Liver (tissue), 9 donors: ENCODE data around the gene SEMA4B. TPM values are rescaled to one million over a fixed set of nuclear protein-coding genes. Genes with fewer than 3 reads are reported as not detected.

Experiments used
- DNase-seq: peaks from one replicate; pipeline ENCODE4 v3.0.0-alpha.2; 2017; ENCODE audit warnings: low spot score
- H3K27ac ChIP-seq, 2 donors: one replicate each; pipeline ENCODE4 v1.7.0; 2013; ENCODE audit warnings: inconsistent platforms in 2 of 2, low read length in 2 of 2, control low read depth in 1 of 2, low read depth in 1 of 2, mild to moderate bottlenecking in 1 of 2
- H3K27me3 ChIP-seq, 4 donors: one replicate each; pipeline versions ENCODE4 v1.6.1 to v1.7.0; 2013; ENCODE audit warnings: low read length in 3 of 4, inconsistent platforms in 1 of 4, mild to moderate bottlenecking in 1 of 4, moderate library complexity in 1 of 4; ENCODE audit not compliant: control insufficient read depth in 4 of 4, insufficient read depth in 4 of 4
- H3K36me3 ChIP-seq, 4 donors: one replicate each; pipeline versions ENCODE4 v1.6.1 to v1.7.0; 2013; ENCODE audit warnings: low read length in 3 of 4, mild to moderate bottlenecking in 3 of 4, low read depth in 1 of 4, moderate library complexity in 1 of 4; ENCODE audit not compliant: control insufficient read depth in 4 of 4, insufficient read depth in 3 of 4
- H3K4me1 ChIP-seq, 4 donors: one replicate each; pipeline versions ENCODE4 v1.6.1 to v1.7.0; 2013; ENCODE audit warnings: low read length in 3 of 4, mild to moderate bottlenecking in 3 of 4, moderate library complexity in 1 of 4; ENCODE audit not compliant: control insufficient read depth in 4 of 4, insufficient read depth in 4 of 4
- H3K4me3 ChIP-seq, 3 donors: one replicate each; pipeline versions ENCODE4 v1.6.1 to v1.7.0; 2013; ENCODE audit warnings: low read length in 3 of 3, control low read depth in 1 of 3, low read depth in 1 of 3, mild to moderate bottlenecking in 1 of 3
- H3K9ac ChIP-seq, 2 donors: one replicate each; pipeline ENCODE4 v1.7.0; 2013; ENCODE audit warnings: low read length in 2 of 2, mild to moderate bottlenecking in 2 of 2, moderate library complexity in 2 of 2, control low read depth in 1 of 2, low read depth in 1 of 2
- H3K9me3 ChIP-seq, 4 donors: one replicate each; pipeline versions ENCODE4 v1.6.1 to v1.7.0; 2013; ENCODE audit warnings: low read length in 3 of 4; ENCODE audit not compliant: control insufficient read depth in 4 of 4
- EGR1 ChIP-seq, 2 donors: IDR thresholded peaks; 2 replicates each; pipeline ENCODE4 v1.6.1; 2016 to 2018; ENCODE audit warnings: antibody characterized with exemption in 2 of 2, low read depth in 2 of 2
- FOXA1 ChIP-seq: IDR thresholded peaks from 2 replicates; pipeline ENCODE4 v1.6.1; 2016; ENCODE audit warnings: antibody characterized with exemption
- FOXA2 ChIP-seq: IDR thresholded peaks from 2 replicates; pipeline ENCODE4 v1.6.1; 2016; ENCODE audit warnings: antibody characterized with exemption
- GABPA ChIP-seq, 2 donors: IDR thresholded peaks in 1 of 2; conservative IDR thresholded peaks in 1 of 2; 2 replicates each; pipeline ENCODE4 v1.6.1; 2016; ENCODE audit warnings: antibody characterized with exemption in 2 of 2, mild to moderate bottlenecking in 1 of 2, moderate library complexity in 1 of 2
- HNF4A ChIP-seq, 2 donors: conservative IDR thresholded peaks; 2 replicates each; pipeline ENCODE4 v1.6.1; 2016; ENCODE audit warnings: antibody characterized with exemption in 2 of 2, mild to moderate bottlenecking in 2 of 2
- HNF4G ChIP-seq: IDR thresholded peaks from 2 replicates; pipeline ENCODE4 v1.6.1; 2016; ENCODE audit warnings: antibody characterized with exemption
- JUND ChIP-seq, 2 donors: IDR thresholded peaks; 2 replicates each; pipeline ENCODE4 v1.6.1; 2016; ENCODE audit warnings: antibody characterized with exemption in 2 of 2
- NR2F2 ChIP-seq: IDR thresholded peaks from 2 replicates; pipeline ENCODE4 v1.6.1; 2016; ENCODE audit warnings: antibody characterized with exemption
- RAD21 ChIP-seq, 2 donors: IDR thresholded peaks; 2 replicates each; pipeline ENCODE4 v1.6.1; 2016; ENCODE audit warnings: antibody characterized with exemption in 2 of 2, mild to moderate bottlenecking in 2 of 2
- RXRA ChIP-seq, 2 donors: IDR thresholded peaks; 2 replicates each; pipeline ENCODE4 v1.6.1; 2017 to 2018; ENCODE audit warnings: antibody characterized with exemption in 2 of 2, mild to moderate bottlenecking in 1 of 2
- SP1 ChIP-seq: IDR thresholded peaks from 2 replicates; pipeline ENCODE4 v1.6.1; 2018; ENCODE audit warnings: antibody characterized with exemption, mild to moderate bottlenecking
- TAF1 ChIP-seq: conservative IDR thresholded peaks from 2 replicates; pipeline ENCODE4 v1.6.1; 2016; ENCODE audit warnings: antibody characterized with exemption, mild to moderate bottlenecking
- YY1 ChIP-seq: IDR thresholded peaks from 2 replicates; pipeline ENCODE4 v1.6.1; 2016; ENCODE audit warnings: antibody characterized with exemption, mild to moderate bottlenecking
- WGBS: extraction: QIAGEN DNeasy Blood & Tissue Kit; methylation state at CpG from one replicate; pipeline ENCODE4 v1.1.7; 2013; 5-methylcytosine and 5-hydroxymethylcytosine counted together
- polyA plus RNA-seq, 2 donors: library from polyadenylated mRNA; stranded (reverse) in 1 of 2; unstranded in 1 of 2; fragments of 200-250 nt in 1 of 2; fragments of >200 nt in 1 of 2; fragmentation: Nextera tagmentation in 1 of 2; extraction: Ambion mirVana in 1 of 2; gene quantifications; one replicate each; pipeline versions ENCODE4 v1.2.1 to v1.2.3, GENCODE V29; 2013 to 2015
- total RNA-seq, 2 donors: library from RNA; depleted of rRNA; stranded (reverse); fragments of >200 nt; gene quantifications; one replicate each; pipeline ENCODE4 v1.2.3, GENCODE V29; 2014
- TF ChIP-seq, protein P1 (sequence below): IDR thresholded peaks from 2 replicates; pipeline ENCODE4 v1.6.1; 2016; ENCODE audit warnings: antibody characterized with exemption
- TF ChIP-seq, protein P2 (sequence below): IDR thresholded peaks from 2 replicates; pipeline ENCODE4 v1.6.1; 2016; ENCODE audit warnings: antibody characterized with exemption, mild to moderate bottlenecking
- TF ChIP-seq, protein P3 (sequence below): IDR thresholded peaks from 2 replicates; pipeline ENCODE4 v1.6.1; 2016; ENCODE audit warnings: antibody characterized with exemption
- TF ChIP-seq, protein P4 (sequence below): fragments of 150-350 bp; IDR thresholded peaks from 2 replicates; pipeline ENCODE4 v1.5.1; 2017; ENCODE audit warnings: improper control_type of control experiment, low read depth, low read length; ENCODE audit not compliant: missing input control
- TF ChIP-seq, protein P5 (sequence below): IDR thresholded peaks from 2 replicates; pipeline ENCODE4 v1.6.1; 2016; ENCODE audit warnings: antibody characterized with exemption
- donor health status: healthy.
- donor health status: healthy.
- donor health status: healthy.
- donor health status: healthy.
- donor health status: healthy.

Gene SEMA4B
- total and polyA plus RNA-seq, 4 donors: 14.3 to 52.2 (median 27.0) TPM

DNA sequence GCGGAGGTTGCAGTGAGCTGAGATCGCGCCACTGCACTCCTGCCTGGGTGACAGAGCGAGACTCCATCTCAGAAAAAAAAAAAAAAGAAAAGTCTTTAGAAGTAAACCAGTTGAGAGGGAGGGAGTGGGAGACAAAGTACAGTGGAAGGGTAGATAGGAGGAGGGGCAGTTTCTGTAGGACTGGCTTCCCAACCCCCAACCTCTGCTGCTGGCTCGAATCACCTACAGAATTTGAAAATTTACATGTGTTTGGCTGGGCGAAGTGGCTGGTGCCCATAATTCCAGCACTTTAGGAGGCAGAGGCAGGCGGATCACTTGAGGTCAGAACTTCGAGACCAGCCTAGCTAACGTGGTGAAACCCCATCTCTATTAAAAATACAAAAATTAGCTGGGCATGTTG lies 24.1 kb upstream of the SEMA4B start:
- H3K9me3 ChIP-seq: no peaks in the 10 kb centered on the region
- H3K9ac ChIP-seq: no peak overlapping the region
- WGBS: 96% methylated on average over 9 of the region's 9 CpGs
- TF ChIP-seq JUND (IDR thresholded peaks at IDR 0.05): no peak
- no peak for TF ChIP-seq SP1
- no peak for TF ChIP-seq GABPA (IDR thresholded peaks at IDR 0.05 in 1 of 2, conservative IDR thresholded peaks at IDR 0.05 in 1 of 2)
- TF ChIP-seq FOXA1: no peak
- TF ChIP-seq NR2F2: no peak
- TF ChIP-seq HNF4G: no peak
- no peak for TF ChIP-seq RXRA (IDR thresholded peaks at IDR 0.05)
- TF ChIP-seq, protein P1, sequence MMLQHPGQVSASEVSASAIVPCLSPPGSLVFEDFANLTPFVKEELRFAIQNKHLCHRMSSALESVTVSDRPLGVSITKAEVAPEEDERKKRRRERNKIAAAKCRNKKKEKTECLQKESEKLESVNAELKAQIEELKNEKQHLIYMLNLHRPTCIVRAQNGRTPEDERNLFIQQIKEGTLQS: no peak
- no peak for TF ChIP-seq FOXA2
- TF ChIP-seq RAD21 (IDR thresholded peaks at IDR 0.05): no peak
- no peak for TF ChIP-seq EGR1 (IDR thresholded peaks at IDR 0.05; ENCODE audit: low read depth in 2 of 2)
- TF ChIP-seq YY1: no peak
- TF ChIP-seq, protein P2, sequence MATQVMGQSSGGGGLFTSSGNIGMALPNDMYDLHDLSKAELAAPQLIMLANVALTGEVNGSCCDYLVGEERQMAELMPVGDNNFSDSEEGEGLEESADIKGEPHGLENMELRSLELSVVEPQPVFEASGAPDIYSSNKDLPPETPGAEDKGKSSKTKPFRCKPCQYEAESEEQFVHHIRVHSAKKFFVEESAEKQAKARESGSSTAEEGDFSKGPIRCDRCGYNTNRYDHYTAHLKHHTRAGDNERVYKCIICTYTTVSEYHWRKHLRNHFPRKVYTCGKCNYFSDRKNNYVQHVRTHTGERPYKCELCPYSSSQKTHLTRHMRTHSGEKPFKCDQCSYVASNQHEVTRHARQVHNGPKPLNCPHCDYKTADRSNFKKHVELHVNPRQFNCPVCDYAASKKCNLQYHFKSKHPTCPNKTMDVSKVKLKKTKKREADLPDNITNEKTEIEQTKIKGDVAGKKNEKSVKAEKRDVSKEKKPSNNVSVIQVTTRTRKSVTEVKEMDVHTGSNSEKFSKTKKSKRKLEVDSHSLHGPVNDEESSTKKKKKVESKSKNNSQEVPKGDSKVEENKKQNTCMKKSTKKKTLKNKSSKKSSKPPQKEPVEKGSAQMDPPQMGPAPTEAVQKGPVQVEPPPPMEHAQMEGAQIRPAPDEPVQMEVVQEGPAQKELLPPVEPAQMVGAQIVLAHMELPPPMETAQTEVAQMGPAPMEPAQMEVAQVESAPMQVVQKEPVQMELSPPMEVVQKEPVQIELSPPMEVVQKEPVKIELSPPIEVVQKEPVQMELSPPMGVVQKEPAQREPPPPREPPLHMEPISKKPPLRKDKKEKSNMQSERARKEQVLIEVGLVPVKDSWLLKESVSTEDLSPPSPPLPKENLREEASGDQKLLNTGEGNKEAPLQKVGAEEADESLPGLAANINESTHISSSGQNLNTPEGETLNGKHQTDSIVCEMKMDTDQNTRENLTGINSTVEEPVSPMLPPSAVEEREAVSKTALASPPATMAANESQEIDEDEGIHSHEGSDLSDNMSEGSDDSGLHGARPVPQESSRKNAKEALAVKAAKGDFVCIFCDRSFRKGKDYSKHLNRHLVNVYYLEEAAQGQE: no peak
- TF ChIP-seq, protein P3, sequence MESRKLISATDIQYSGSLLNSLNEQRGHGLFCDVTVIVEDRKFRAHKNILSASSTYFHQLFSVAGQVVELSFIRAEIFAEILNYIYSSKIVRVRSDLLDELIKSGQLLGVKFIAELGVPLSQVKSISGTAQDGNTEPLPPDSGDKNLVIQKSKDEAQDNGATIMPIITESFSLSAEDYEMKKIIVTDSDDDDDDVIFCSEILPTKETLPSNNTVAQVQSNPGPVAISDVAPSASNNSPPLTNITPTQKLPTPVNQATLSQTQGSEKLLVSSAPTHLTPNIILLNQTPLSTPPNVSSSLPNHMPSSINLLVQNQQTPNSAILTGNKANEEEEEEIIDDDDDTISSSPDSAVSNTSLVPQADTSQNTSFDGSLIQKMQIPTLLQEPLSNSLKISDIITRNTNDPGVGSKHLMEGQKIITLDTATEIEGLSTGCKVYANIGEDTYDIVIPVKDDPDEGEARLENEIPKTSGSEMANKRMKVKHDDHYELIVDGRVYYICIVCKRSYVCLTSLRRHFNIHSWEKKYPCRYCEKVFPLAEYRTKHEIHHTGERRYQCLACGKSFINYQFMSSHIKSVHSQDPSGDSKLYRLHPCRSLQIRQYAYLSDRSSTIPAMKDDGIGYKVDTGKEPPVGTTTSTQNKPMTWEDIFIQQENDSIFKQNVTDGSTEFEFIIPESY: no peak
- TF ChIP-seq, protein P4, sequence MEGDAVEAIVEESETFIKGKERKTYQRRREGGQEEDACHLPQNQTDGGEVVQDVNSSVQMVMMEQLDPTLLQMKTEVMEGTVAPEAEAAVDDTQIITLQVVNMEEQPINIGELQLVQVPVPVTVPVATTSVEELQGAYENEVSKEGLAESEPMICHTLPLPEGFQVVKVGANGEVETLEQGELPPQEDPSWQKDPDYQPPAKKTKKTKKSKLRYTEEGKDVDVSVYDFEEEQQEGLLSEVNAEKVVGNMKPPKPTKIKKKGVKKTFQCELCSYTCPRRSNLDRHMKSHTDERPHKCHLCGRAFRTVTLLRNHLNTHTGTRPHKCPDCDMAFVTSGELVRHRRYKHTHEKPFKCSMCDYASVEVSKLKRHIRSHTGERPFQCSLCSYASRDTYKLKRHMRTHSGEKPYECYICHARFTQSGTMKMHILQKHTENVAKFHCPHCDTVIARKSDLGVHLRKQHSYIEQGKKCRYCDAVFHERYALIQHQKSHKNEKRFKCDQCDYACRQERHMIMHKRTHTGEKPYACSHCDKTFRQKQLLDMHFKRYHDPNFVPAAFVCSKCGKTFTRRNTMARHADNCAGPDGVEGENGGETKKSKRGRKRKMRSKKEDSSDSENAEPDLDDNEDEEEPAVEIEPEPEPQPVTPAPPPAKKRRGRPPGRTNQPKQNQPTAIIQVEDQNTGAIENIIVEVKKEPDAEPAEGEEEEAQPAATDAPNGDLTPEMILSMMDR: no peak
- TF ChIP-seq TAF1: no peak
- TF ChIP-seq HNF4A (conservative IDR thresholded peaks at IDR 0.05): no peak
- TF ChIP-seq, protein P5, sequence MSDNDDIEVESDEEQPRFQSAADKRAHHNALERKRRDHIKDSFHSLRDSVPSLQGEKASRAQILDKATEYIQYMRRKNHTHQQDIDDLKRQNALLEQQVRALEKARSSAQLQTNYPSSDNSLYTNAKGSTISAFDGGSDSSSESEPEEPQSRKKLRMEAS: no peak
- DNase-seq: no peak
- H3K27ac ChIP-seq: no peak overlapping the region
- peaks cover 0 to 6% (median 4%) of the 10 kb centered on the region in 4 donors for H3K4me1 ChIP-seq
- H3K36me3 ChIP-seq: no peaks in the 10 kb centered on the region
- H3K4me3 ChIP-seq: no peak overlapping the region
- no peaks in the 10 kb centered on the region for H3K27me3 ChIP-seq
